ENCODE results near the gene WDR82.

The WDR82 gene

GRCh38 chr3:52221563-52222318, 56.7 kb downstream of the WDR82 start:
- in situ Hi-C loops (cut with MboI; ENCODE audit: low pct_unique_long_range_greater_than_20kb, low sequenced_read_pairs, unreplicated experiment): no loop called here
- no peak for DNase-seq (ENCODE audit: low spot score)
- TF ChIP-seq CTCF (IDR thresholded peaks at IDR 0.05; ENCODE audit: extremely low read depth, insufficient read depth, missing control alignments): no peak

- DNase-seq (ENCODE audit: low spot score): no peak
- in situ Hi-C loops (cut with MboI; ENCODE audit: low pct_unique_long_range_greater_than_20kb, low sequenced_read_pairs, unreplicated experiment): no loop called here
- no peak for TF ChIP-seq CTCF (IDR thresholded peaks at IDR 0.05; ENCODE audit: extremely low read depth, insufficient read depth, missing control alignments)
These were observed 57.3 kb downstream of the WDR82 start for GRCh38 chr3:52221141-52221562.

GRCh38 chr3:52220380-52221026, 57.9 kb downstream of the WDR82 start:
- in situ Hi-C loops (cut with MboI; ENCODE audit: low pct_unique_long_range_greater_than_20kb, low sequenced_read_pairs, unreplicated experiment): no loop called here
- TF ChIP-seq CTCF (IDR thresholded peaks at IDR 0.05; ENCODE audit: extremely low read depth, insufficient read depth, missing control alignments): peak; percentile 97
- peak; percentile 89 for DNase-seq (ENCODE audit: low spot score)

- in situ Hi-C loops (cut with MboI; ENCODE audit: low pct_unique_long_range_greater_than_20kb, low sequenced_read_pairs, unreplicated experiment): no loop called here
- no peak for TF ChIP-seq CTCF (IDR thresholded peaks at IDR 0.05; ENCODE audit: extremely low read depth, insufficient read depth, missing control alignments)
- no peak for DNase-seq (ENCODE audit: low spot score)
These were observed 59.4 kb downstream of the WDR82 start for GRCh38 chr3:52218937-52219650.

- in situ Hi-C loops (cut with MboI; ENCODE audit: low pct_unique_long_range_greater_than_20kb, low sequenced_read_pairs, unreplicated experiment): no loop called here
- no peak for TF ChIP-seq CTCF (IDR thresholded peaks at IDR 0.05; ENCODE audit: extremely low read depth, insufficient read depth, missing control alignments)
- no peak for DNase-seq (ENCODE audit: low spot score)
These were observed 60.0 kb downstream of the WDR82 start for GRCh38 chr3:52218454-52218853.

- TF ChIP-seq CTCF (IDR thresholded peaks at IDR 0.05; ENCODE audit: extremely low read depth, insufficient read depth, missing control alignments): no peak
- in situ Hi-C loops (cut with MboI; ENCODE audit: low pct_unique_long_range_greater_than_20kb, low sequenced_read_pairs, unreplicated experiment): no loop called here
- no peak for DNase-seq (ENCODE audit: low spot score)
These were observed 60.4 kb downstream of the WDR82 start for GRCh38 chr3:52218026-52218425.

All from GM13977 (cell line).